Lower lobe of right lung (tissue), 2 donors: ENCODE data around the gene SKIDA1. TPM values are rescaled to one million over a fixed set of nuclear protein-coding genes. Genes with fewer than 3 reads are reported as not detected.

ENCODE experiments used
- ATAC-seq, 2 donors: fragments of 200-7000 bp; cut with Tn5 transposase; one replicate each; pipeline ENCODE4 v1.9.1; 2020 to 2022; ENCODE audit warnings: mild to moderate bottlenecking in 2 of 2, moderate library complexity in 2 of 2
- DNase-seq: peaks from one replicate; pipeline ENCODE4 v3.0.0-alpha.2; 2020
- H3K27ac ChIP-seq: fragments of 200-600 bp; one replicate; pipeline ENCODE4 v1.8.0; 2022
- H3K27me3 ChIP-seq: fragments of 200-600 bp; one replicate; pipeline ENCODE4 v1.8.0; 2022; ENCODE audit warnings: low read depth
- H3K36me3 ChIP-seq: fragments of 200-600 bp; one replicate; pipeline ENCODE4 v1.8.0; 2022; ENCODE audit warnings: mild to moderate bottlenecking
- H3K4me1 ChIP-seq: fragments of 200-600 bp; one replicate; pipeline ENCODE4 v1.8.0; 2022
- H3K4me3 ChIP-seq: fragments of 200-600 bp; one replicate; pipeline ENCODE4 v1.8.0; 2022; ENCODE audit warnings: mild to moderate bottlenecking
- H3K9me3 ChIP-seq: fragments of 200-600 bp; one replicate; pipeline ENCODE4 v1.8.0; 2022
- CTCF ChIP-seq: fragments of 200-600 bp; IDR thresholded peaks from one replicate; pipeline ENCODE4 v1.8.0; 2022; ENCODE audit warnings: antibody characterized with exemption, mild to moderate bottlenecking
- intact Hi-C: fragments of 100-400 bp; cut with DNase I; formaldehyde crosslinking; loops from one replicate; pipeline ENCODE4 v1.11.0; 2022
- total RNA-seq: library from RNA; stranded (reverse); fragmentation: NEBNext Ultra II Directional; extraction: Animal tissue kit (Norgen Biotek cat#: 25700); gene quantifications from one replicate; pipeline ENCODE4 v1.2.1, GENCODE V29; 2021
- donor health status: DM: no; HTN: yes; CAD: no; lungs with severe emphysema.

SKIDA1 gene
- total RNA-seq, 1 donor from 2014 or later: 0.95 TPM

DNA sequence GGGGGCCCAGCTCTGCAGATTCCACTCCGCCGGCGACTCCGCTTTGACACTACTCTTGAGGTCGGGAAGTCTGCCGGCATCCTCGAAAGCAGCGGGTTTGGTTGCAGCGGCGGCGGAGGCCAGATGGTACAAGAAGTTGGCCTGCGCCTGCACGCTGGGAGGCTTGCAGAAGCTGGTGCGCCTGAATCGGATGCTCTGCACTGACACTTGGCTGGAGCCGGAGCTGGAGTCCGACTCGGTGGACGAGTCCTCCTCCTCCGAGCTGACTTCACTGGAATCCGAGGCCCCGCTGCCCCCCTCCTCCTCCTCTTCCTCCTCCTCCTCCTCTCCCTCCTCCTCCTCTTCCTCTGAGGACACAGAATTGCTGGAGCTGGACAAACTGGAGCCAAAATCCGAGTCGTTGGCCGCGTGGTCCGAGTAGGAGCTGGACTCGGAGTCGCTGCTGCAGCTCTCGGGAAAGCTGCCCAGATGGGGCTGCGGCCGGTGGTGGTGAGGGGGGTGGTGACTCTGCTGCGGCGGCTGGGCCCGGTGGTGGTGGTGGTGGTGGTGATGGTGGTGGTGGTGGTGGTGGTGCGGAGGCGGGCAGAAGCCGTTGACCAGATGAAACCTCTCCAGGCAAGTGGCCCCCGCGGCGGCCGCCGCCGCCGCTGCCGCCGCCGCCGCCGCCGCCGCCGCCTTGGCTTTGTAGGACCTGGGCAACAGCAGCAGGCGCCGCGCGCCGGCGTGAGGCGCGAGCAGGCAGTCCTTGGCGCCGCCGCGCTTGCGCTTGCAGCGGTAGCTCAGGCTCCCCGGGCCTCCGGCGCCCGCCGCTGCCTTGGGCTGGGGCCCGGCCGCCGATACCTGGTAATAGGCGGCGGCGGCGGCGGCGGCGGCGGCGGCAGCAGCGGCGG is 9.0 kb downstream of the SKIDA1 start:
- no peak for TF ChIP-seq CTCF
- H3K36me3 ChIP-seq: no peaks in the 10 kb centered on the region
- peak; percentile 75 for DNase-seq
- H3K27me3 ChIP-seq: peaks cover 58% of the 10 kb centered on the region
- intact Hi-C loops: no loop called here
- peaks cover 41% of the 10 kb centered on the region for H3K4me1 ChIP-seq
- peak overlapping the region; percentile 66 for H3K4me3 ChIP-seq
- no peaks in the 10 kb centered on the region for H3K9me3 ChIP-seq
- peak overlapping the region; percentile 76 for H3K27ac ChIP-seq
- ATAC-seq: peak; percentile 59 to 76

DNA sequence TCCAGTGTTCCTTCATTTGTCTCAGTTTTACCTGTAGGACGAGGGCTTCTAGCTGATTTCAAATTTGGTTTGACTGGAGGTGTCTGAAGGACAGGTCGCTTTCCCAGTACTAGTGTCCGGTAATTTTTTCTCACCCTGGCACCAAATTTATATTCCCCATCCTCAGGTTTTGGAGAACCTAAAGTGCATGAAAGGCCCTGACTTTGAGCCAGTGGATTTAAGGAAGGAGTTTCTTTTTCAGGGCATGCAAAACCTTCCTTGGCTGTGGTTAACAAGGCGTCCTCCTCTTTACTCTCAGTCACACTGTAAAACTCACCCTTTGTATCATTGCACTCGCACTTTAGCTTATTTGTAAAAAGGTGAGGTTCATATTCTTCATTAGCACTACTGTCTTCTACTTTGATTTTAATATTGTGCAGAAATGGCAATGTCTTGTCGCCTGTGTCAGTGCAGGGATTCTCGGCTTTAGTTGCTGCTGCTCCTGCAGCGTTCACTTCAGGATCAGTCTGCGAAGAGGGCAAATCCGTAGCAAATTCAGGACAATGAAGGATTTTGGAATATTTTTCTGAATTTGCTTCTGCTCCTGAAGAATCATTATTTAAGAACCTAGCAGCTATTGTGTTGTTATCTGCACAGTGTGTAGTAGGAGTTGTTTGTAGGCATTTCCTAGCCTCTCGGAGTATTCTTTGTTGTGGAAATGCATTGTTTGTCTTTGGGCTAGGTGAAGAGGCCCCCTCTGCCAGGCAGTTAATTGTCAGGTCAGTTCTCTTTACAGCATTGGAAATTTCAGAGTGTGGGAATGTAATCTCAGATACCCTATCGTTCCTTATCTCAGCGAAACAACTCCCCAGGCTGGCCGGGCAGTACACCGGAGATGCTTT is 9.9 kb downstream of the SKIDA1 start:
- no peak for ATAC-seq
- intact Hi-C loops: no loop called here
- H3K27ac ChIP-seq: no peak overlapping the region
- H3K9me3 ChIP-seq: no peaks in the 10 kb centered on the region
- no peak for TF ChIP-seq CTCF
- peaks cover 66% of the 10 kb centered on the region for H3K27me3 ChIP-seq
- DNase-seq: no peak
- H3K4me1 ChIP-seq: peaks cover 41% of the 10 kb centered on the region
- peak overlapping the region; percentile 66 for H3K4me3 ChIP-seq
- no peaks in the 10 kb centered on the region for H3K36me3 ChIP-seq

DNA sequence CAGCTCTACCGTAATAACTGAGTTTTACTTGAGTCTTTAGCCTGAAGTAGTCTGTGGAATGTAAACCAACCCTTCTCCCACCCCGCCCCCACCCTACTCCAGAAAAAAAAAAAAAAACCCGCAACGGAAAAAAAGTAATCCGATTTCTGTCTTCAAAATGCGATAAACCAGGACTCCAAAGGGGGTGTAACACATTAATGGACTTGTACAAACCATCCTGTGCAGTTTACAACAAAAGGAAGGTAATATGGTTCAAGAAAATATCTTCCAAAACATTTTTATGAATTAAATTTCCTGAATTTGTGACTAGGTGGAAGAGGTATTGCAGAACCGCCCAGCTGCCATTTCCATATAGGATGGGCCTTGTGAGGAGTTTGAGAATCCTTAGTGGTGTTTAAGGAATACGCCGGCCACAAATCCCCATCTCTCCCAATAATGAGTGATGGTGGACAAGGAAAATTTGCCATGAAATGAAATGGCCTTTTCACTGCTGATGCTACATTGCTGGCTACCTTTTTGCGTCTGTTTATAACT is 10.6 kb downstream of the SKIDA1 start:
- peak overlapping the region; percentile 12 for H3K4me3 ChIP-seq
- TF ChIP-seq CTCF: no peak
- H3K27me3 ChIP-seq: peaks cover 67% of the 10 kb centered on the region
- H3K4me1 ChIP-seq: peaks cover 38% of the 10 kb centered on the region
- no peaks in the 10 kb centered on the region for H3K9me3 ChIP-seq
- no peaks in the 10 kb centered on the region for H3K36me3 ChIP-seq
- DNase-seq (no peak), ATAC-seq (no peak)
- intact Hi-C loops: no loop called here
- no peak overlapping the region for H3K27ac ChIP-seq

DNA sequence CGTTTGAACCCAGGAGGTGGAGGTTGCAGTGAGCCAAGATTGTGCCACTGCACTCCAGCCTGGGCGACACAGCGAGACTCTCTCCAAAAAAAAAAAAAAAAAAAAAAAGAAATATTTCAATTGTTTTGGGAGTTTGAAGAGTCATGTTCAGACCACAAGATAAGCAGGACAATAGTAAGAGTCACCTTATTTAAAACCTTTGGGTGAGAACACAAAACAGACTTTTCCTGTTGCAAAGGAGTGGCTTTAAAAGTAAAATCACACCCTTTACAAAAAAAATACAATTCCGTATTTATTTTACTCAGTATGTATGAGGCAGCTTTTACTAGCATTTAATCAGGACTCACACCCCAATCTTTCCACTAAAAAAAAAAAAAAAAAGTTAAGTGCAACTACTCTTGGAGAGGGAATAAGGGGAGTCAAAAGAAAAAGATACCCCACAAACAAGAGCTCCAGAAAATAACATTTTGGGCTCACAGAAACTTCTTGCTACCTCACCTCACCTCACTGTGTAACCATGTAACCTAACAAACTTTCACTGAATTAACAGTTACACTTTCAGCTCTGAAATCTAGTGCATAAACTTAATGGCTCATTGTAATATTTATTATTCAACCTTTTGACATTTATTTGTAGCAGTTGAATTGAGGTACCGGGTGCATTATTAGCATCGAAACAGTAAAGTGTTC is 11.2 kb downstream of the SKIDA1 start:
- Histone ChIP-seq H3K36me3 (no peaks in the 10 kb centered on the region), H3K27me3 (peaks cover 67% of the 10 kb centered on the region), H3K4me3 (peak overlapping the region; percentile 12), H3K27ac (no peak overlapping the region), H3K4me1 (peaks cover 32% of the 10 kb centered on the region), H3K9me3 (no peaks in the 10 kb centered on the region)
- intact Hi-C loops: no loop called here
- DNase-seq: no peak
- no peak for TF ChIP-seq CTCF
- no peak for ATAC-seq

- Histone ChIP-seq H3K9me3 (no peaks in the 10 kb centered on the region), H3K36me3 (no peaks in the 10 kb centered on the region), H3K4me1 (peaks cover 25% of the 10 kb centered on the region), H3K27me3 (peaks cover 63% of the 10 kb centered on the region), H3K27ac (no peak overlapping the region), H3K4me3 (no peak overlapping the region)
- intact Hi-C loops: no loop called here
- DNase-seq: no peak
- no peak for TF ChIP-seq CTCF
- no peak for ATAC-seq
Measured at GRCh38 chr10:21513405-21513788, 12.1 kb downstream of the SKIDA1 start.
